ENCODE measurements around the gene LMTK3. TPM values are rescaled to one million over a fixed set of nuclear protein-coding genes. Genes with fewer than 3 reads are reported as not detected.

Gene LMTK3
- total RNA-seq, 1 donor from 2014 or later, result 12.2 TPM

GRCh38 chr19:48458016-48458415 lies 53.6 kb downstream of the LMTK3 start:
- H3K4me1 Mint-ChIP-seq (ENCODE audit: unreplicated experiment), result no peaks in the 10 kb centered on the region
- H3K27me3 Mint-ChIP-seq, result no peaks in the 10 kb centered on the region
- no peaks in the 10 kb centered on the region for H3K9me3 Mint-ChIP-seq
- no peak overlapping the region for H3K4me3 Mint-ChIP-seq
- no peak for DNase-seq (ENCODE audit: extremely low spot score, unreplicated experiment)
- H3K36me3 Mint-ChIP-seq, result peaks cover 6% of the 10 kb centered on the region
- TF ChIP-seq CTCF (conservative IDR thresholded peaks at IDR 0.05), result no peak
- no peak overlapping the region for H3K27ac Mint-ChIP-seq

GRCh38 chr19:48456864-48457263 lies 54.8 kb downstream of the LMTK3 start:
- H3K27ac Mint-ChIP-seq, result no peak overlapping the region
- H3K36me3 Mint-ChIP-seq, result peaks cover 6% of the 10 kb centered on the region
- H3K9me3 Mint-ChIP-seq, result no peaks in the 10 kb centered on the region
- no peak for DNase-seq (ENCODE audit: extremely low spot score, unreplicated experiment)
- no peaks in the 10 kb centered on the region for H3K27me3 Mint-ChIP-seq
- no peak overlapping the region for H3K4me3 Mint-ChIP-seq
- H3K4me1 Mint-ChIP-seq (ENCODE audit: unreplicated experiment), result no peaks in the 10 kb centered on the region
- TF ChIP-seq CTCF (conservative IDR thresholded peaks at IDR 0.05), result no peak

- Mint-ChIP-seq H3K36me3 (peaks cover 6% of the 10 kb centered on the region), H3K27ac (no peak overlapping the region), H3K4me3 (no peak overlapping the region), H3K9me3 (no peaks in the 10 kb centered on the region), H3K4me1 (ENCODE audit: unreplicated experiment) (no peaks in the 10 kb centered on the region), H3K27me3 (no peaks in the 10 kb centered on the region)
- no peak for TF ChIP-seq CTCF (conservative IDR thresholded peaks at IDR 0.05)
- no peak for DNase-seq (ENCODE audit: extremely low spot score, unreplicated experiment)
These were observed 55.6 kb downstream of the LMTK3 start for GRCh38 chr19:48455908-48456562.

GRCh38 chr19:48455171-48455907 lies 56.3 kb downstream of the LMTK3 start, which contains the start of gene KCNJ14:
Gene KCNJ14 (plus strand): TSS chr19:48455574. CDS start chr19:48461725, 6,151 bp downstream.
- DNase-seq (ENCODE audit: extremely low spot score, unreplicated experiment), result no peak
- H3K36me3 Mint-ChIP-seq, result peaks cover 6% of the 10 kb centered on the region
- H3K27me3 Mint-ChIP-seq, result no peaks in the 10 kb centered on the region
- H3K4me1 Mint-ChIP-seq (ENCODE audit: unreplicated experiment), result no peaks in the 10 kb centered on the region
- no peaks in the 10 kb centered on the region for H3K9me3 Mint-ChIP-seq
- H3K27ac Mint-ChIP-seq, result peak within 1 kb of the TSS; percentile 48
- no peak for TF ChIP-seq CTCF (conservative IDR thresholded peaks at IDR 0.05)
- H3K4me3 Mint-ChIP-seq, result no peak within 1 kb of the TSS

- peaks cover 6% of the 10 kb centered on the region for H3K36me3 Mint-ChIP-seq
These were observed 57.4 kb downstream of the LMTK3 start for GRCh38 chr19:48454150-48454730.

More at GRCh38 chr19:48454150-48454730, 57.4 kb downstream of the LMTK3 start:
- Mint-ChIP-seq H3K27ac (peak overlapping the region; percentile 48), H3K4me3 (no peak overlapping the region), H3K27me3 (no peaks in the 10 kb centered on the region), H3K4me1 (ENCODE audit: unreplicated experiment) (no peaks in the 10 kb centered on the region), H3K9me3 (no peaks in the 10 kb centered on the region)
- DNase-seq (ENCODE audit: extremely low spot score, unreplicated experiment), result no peak
- no peak for TF ChIP-seq CTCF (conservative IDR thresholded peaks at IDR 0.05)

All from type B pancreatic cell (in vitro differentiated cells).